MM.1S (cell line): ENCODE measurements around the gene DOK4.

Experiments used
- CTCF ChIP-seq: fragments of 300-600 bp; sonication (generic); IDR thresholded peaks from 2 replicates; pipeline ENCODE4 v1.5.1; 2016; ENCODE audit warnings: antibody characterized with exemption, low read length, mixed read lengths
- EZH2 ChIP-seq: fragments of 300-600 bp; sonication (generic); optimal IDR thresholded peaks from 2 replicates; pipeline ENCODE3; 2017; ENCODE audit warnings: low read depth, mild to moderate bottlenecking, antibody characterized with exemption, low read length, mixed read lengths
- EZH2phosphoT487 ChIP-seq: fragments of 300-600 bp; sonication (generic); IDR thresholded peaks from 2 replicates; pipeline ENCODE4 v1.6.1; 2018; ENCODE audit warnings: antibody characterized with exemption, low read length

DNA sequence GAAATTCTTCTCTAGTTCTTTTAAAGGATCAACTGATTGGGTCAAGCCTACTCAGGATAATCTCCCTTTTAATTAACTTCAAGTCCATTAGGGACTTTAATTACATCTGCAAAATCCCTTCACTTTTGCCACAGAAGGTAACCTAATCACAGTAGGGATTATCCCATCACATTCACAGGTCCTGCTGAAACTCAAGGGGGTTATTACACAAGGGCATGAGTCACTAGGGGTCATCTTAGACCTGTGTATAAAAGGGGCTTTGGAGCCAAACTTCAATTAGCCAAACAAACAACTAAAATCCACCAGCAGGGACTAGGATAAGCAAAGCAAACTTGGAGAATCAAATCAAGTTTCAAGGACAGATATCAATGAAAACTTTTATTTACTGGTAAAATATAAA, 58.5 kb downstream of the DOK4 start:
- TF ChIP-seq CTCF (no peak), EZH2phosphoT487 (no peak), EZH2 (no peak)
